Gastrocnemius medialis (tissue), 4 donors: ENCODE measurements around the gene DOCK10. TPM values are rescaled to one million over a fixed set of nuclear protein-coding genes. Genes with fewer than 3 reads are reported as not detected.
A peak's percentile ranks its signal among the peaks of the same experiment; 100 is the strongest.

Source experiments
- ATAC-seq, 2 donors: fragments of 150-250 bp; one replicate each; pipeline ENCODE4 v1.9.1; 2016
- DNase-seq, 2 donors: peaks; one replicate each; pipeline ENCODE4 v3.0.0-alpha.2; 2019
- H3K27ac ChIP-seq, 4 donors: fragments of 200-600 bp; sonication (generic); 1 replicate in 1 of 4; 2 replicates in 3 of 4; pipeline ENCODE4 v1.5.1; 2016 to 2018; ENCODE audit warnings: mild to moderate bottlenecking in 2 of 4, moderate library complexity in 1 of 4
- H3K27me3 ChIP-seq, 3 donors: fragments of 200-600 bp; sonication (generic) in 2 of 3; 1 replicate in 1 of 3; 2 replicates in 2 of 3; pipeline versions ENCODE4 v1.5.1 to v1.6.0; 2016 to 2019; ENCODE audit warnings: mild to moderate bottlenecking in 1 of 3, moderate library complexity in 1 of 3
- H3K36me3 ChIP-seq, 2 donors: fragments of 200-600 bp; sonication (generic) in 1 of 2; one replicate each; pipeline ENCODE4 v1.5.1; 2017 to 2018
- H3K4me1 ChIP-seq, 2 donors: fragments of 200-600 bp; sonication (generic) in 1 of 2; one replicate each; pipeline ENCODE4 v1.5.1; 2016 to 2017; ENCODE audit warnings: mild to moderate bottlenecking in 2 of 2
- H3K4me3 ChIP-seq, 4 donors: fragments of 200-600 bp; sonication (generic) in 3 of 4; 1 replicate in 1 of 4; 2 replicates in 3 of 4; pipeline ENCODE4 v1.5.1; 2016 to 2019; ENCODE audit warnings: mild to moderate bottlenecking in 2 of 4
- H3K9me3 ChIP-seq, 3 donors: fragments of 200-600 bp; sonication (generic) in 2 of 3; 1 replicate in 1 of 3; 2 replicates in 2 of 3; pipeline ENCODE4 v1.5.1; 2016 to 2019
- POLR2A ChIP-seq, 2 donors: fragments of 450-650 bp; IDR thresholded peaks; one replicate each; pipeline ENCODE4 v1.6.1; 2017; ENCODE audit warnings: antibody characterized with exemption in 2 of 2, mild to moderate bottlenecking in 2 of 2, moderate library complexity in 2 of 2
- in situ Hi-C, 4 donors: fragments of 200-750 bp; cut with MboI; loops; one replicate each; pipeline versions ENCODE4 v1.15.0 to v1.8.0; 2017; ENCODE audit warnings: low sequenced_read_pairs in 4 of 4
- intact Hi-C: fragments of 100-400 bp; cut with DNase I; formaldehyde crosslinking; loops from one replicate; pipeline ENCODE4 v1.15.1; 2023; ENCODE audit warnings: low total_unique reads
- total RNA-seq, 4 donors: library from RNA; depleted of rRNA; stranded (reverse); fragments of >200 nt; gene quantifications; one replicate each; pipeline versions ENCODE4 v1.1.0 to v1.2.3, GENCODE V29; 2016
- TF ChIP-seq, protein P1 (sequence below), 5 experiments: fragments of 450-650 bp in 3 of 5; fragments of 200-600 bp in 2 of 5; sonication (generic) in 2 of 5; IDR thresholded peaks in 4 of 5; conservative IDR thresholded peaks in 1 of 5; 1 replicate in 4 of 5; 2 replicates in 1 of 5; pipeline ENCODE4 v1.5.1; 2016 to 2019; ENCODE audit warnings: antibody characterized with exemption in 5 of 5, mild to moderate bottlenecking in 3 of 5, moderate library complexity in 3 of 5

Gene DOCK10
- total RNA-seq, 4 donors from 2014 or later = 0.97 to 1.9 (median 1.4) TPM

DNA sequence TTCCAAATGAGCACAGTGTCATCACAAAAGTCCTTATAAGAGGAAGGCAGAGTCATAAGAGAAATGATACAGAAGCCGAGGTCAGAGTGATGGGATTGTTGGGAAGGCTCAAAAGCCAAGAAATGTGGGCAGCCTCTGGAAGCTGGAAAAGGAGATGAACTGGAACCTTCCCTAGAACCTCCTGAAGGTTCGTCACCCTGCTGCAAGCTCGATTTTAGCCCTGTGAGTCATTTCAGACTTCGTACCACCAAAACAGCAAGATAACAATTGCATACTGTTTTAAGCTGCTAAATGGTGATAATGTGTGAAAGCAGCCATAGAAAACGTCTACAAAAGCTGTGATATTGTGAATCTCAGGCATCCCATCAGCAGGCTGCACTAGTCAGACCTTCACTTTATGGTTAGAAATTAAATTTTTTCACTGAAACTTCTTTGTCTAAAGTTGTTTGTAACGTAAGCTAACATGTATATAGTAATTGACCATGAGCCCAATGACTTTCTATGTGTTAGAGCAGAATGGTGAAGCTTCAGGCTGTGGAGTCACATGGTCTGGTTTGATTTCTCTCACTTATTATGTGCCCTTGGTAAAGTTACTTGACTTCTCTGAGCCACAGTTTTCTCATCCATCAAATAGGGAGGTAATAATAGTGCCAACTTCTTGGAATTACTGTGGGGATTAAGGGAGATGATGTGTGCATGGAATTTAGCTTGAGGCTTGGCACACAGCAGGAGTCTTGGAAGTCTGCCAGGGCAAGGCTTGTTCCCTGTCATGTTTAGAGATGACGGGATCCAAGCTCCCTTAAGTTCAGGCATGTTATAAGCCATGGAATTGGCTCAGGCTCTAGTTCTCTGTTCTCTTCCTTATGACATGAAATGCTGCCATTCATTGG lies 194.1 kb downstream of the DOCK10 start:
- H3K27me3 ChIP-seq = no peaks in the 10 kb centered on the region
- peak; percentile 30 to 45 for ATAC-seq
- in situ Hi-C loops (no loop called here), intact Hi-C loops (no loop called here)
- TF ChIP-seq POLR2A (IDR thresholded peaks at IDR 0.05) = no peak
- TF ChIP-seq, protein P1, sequence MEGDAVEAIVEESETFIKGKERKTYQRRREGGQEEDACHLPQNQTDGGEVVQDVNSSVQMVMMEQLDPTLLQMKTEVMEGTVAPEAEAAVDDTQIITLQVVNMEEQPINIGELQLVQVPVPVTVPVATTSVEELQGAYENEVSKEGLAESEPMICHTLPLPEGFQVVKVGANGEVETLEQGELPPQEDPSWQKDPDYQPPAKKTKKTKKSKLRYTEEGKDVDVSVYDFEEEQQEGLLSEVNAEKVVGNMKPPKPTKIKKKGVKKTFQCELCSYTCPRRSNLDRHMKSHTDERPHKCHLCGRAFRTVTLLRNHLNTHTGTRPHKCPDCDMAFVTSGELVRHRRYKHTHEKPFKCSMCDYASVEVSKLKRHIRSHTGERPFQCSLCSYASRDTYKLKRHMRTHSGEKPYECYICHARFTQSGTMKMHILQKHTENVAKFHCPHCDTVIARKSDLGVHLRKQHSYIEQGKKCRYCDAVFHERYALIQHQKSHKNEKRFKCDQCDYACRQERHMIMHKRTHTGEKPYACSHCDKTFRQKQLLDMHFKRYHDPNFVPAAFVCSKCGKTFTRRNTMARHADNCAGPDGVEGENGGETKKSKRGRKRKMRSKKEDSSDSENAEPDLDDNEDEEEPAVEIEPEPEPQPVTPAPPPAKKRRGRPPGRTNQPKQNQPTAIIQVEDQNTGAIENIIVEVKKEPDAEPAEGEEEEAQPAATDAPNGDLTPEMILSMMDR (IDR thresholded peaks at IDR 0.05 in 4 of 5, conservative IDR thresholded peaks at IDR 0.05 in 1 of 5) = no peak
- H3K4me3 ChIP-seq = no peak overlapping the region
- peaks cover 0 to 3% of the 10 kb centered on the region in 2 donors for H3K4me1 ChIP-seq
- DNase-seq = no peak
- no peak overlapping the region for H3K27ac ChIP-seq
- H3K9me3 ChIP-seq = no peaks in the 10 kb centered on the region
- H3K36me3 ChIP-seq = no peaks in the 10 kb centered on the region

- Histone ChIP-seq H3K9me3 (no peaks in the 10 kb centered on the region), H3K27me3 (no peaks in the 10 kb centered on the region), H3K36me3 (no peaks in the 10 kb centered on the region), H3K27ac (no peak overlapping the region), H3K4me3 (no peak overlapping the region), H3K4me1 (peaks cover 0 to 3% of the 10 kb centered on the region in 2 donors)
- TF ChIP-seq, protein P1 (IDR thresholded peaks at IDR 0.05 in 4 of 5, conservative IDR thresholded peaks at IDR 0.05 in 1 of 5) = no peak
- no peak for TF ChIP-seq POLR2A (IDR thresholded peaks at IDR 0.05)
- in situ Hi-C loops = no loop called here
- intact Hi-C loops = no loop called here
- DNase-seq (no peak), ATAC-seq (no peak)
These were observed 194.9 kb downstream of the DOCK10 start for GRCh38 chr2:224847381-224847780.

DNA sequence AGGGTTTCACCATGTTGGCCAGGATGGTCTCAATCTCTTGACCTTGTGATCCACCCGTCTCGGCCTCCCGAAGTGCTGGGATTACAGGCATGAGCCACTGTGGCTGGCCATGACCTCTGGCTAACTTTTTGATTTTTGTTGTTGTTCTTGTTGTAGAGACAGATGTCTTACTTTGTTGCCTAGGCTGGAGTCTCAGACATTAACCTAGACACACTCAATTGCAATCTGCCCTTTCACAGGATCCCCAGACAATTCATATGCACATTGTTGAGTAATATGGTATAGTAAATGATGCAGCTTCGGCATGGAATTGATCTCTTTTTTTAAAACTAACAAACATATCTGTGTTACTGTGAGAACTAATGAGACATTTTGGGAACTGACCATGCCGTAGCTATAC lies 195.6 kb downstream of the DOCK10 start:
- no peak overlapping the region for H3K4me3 ChIP-seq
- ATAC-seq = no peak
- TF ChIP-seq POLR2A (IDR thresholded peaks at IDR 0.05) = no peak
- TF ChIP-seq, protein P1 (IDR thresholded peaks at IDR 0.05 in 4 of 5, conservative IDR thresholded peaks at IDR 0.05 in 1 of 5) = no peak

DNA sequence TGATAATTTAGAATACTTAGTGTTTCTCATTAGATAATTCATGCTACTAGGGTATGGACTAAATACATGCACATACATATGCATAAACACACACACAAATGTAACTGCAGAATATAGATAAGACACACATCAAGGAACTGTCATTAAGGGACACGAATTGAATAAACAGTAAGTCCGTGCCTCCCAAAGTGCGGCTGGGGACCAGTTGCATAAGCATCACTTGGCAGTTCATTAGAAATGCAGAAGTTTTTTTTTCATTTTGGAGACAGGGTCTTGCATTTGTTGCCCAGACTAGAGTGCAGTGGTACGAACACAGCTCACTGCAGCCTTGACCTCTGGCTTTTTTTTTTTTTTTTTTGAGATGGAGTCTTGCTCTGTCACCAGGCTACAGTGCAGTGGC lies 196.1 kb downstream of the DOCK10 start:
- H3K36me3 ChIP-seq = no peaks in the 10 kb centered on the region
- intact Hi-C loops = no loop called here
- no peak for ATAC-seq

More for the DNA sequence above, 195.6 kb downstream of the DOCK10 start:
- H3K36me3 ChIP-seq = no peaks in the 10 kb centered on the region
- no peaks in the 10 kb centered on the region for H3K9me3 ChIP-seq
- DNase-seq = no peak
- H3K4me1 ChIP-seq = peaks cover 0 to 3% of the 10 kb centered on the region in 2 donors
- intact Hi-C loops (no loop called here), in situ Hi-C loops (no loop called here)
- no peaks in the 10 kb centered on the region for H3K27me3 ChIP-seq
- no peak overlapping the region for H3K27ac ChIP-seq

More for the DNA sequence above, 196.1 kb downstream of the DOCK10 start:
- Histone ChIP-seq H3K27me3 (no peaks in the 10 kb centered on the region), H3K9me3 (no peaks in the 10 kb centered on the region), H3K4me1 (peaks cover 0 to 3% of the 10 kb centered on the region in 2 donors), H3K27ac (no peak overlapping the region), H3K4me3 (no peak overlapping the region)
- no peak for DNase-seq
- TF ChIP-seq POLR2A (IDR thresholded peaks at IDR 0.05) = no peak
- TF ChIP-seq, protein P1 (IDR thresholded peaks at IDR 0.05 in 4 of 5, conservative IDR thresholded peaks at IDR 0.05 in 1 of 5) = no peak
- in situ Hi-C loops = no loop called here
